Measurements from ENCODE around the gene ZNF219.

DNA sequence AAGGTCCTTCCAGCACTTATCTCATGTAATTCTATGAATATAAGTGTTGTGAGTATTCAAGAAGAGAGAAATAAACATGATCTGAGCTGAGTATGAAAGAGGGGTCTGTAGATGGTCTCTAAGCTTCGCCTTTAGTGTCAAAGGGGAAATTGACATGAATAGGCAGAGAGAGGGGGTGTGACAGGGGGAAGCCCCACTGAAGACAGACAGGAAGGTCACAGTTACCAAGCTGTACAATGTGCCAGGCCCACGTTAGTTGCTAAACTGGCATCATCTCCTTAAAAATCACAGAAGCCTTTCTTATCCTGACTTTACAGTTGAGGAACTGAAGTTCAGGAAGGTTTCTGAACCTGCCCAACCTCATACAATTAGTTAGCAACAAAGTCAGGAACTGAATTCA lies 20.8 kb downstream of the ZNF219 start:
- TF ChIP-seq, protein P1, sequence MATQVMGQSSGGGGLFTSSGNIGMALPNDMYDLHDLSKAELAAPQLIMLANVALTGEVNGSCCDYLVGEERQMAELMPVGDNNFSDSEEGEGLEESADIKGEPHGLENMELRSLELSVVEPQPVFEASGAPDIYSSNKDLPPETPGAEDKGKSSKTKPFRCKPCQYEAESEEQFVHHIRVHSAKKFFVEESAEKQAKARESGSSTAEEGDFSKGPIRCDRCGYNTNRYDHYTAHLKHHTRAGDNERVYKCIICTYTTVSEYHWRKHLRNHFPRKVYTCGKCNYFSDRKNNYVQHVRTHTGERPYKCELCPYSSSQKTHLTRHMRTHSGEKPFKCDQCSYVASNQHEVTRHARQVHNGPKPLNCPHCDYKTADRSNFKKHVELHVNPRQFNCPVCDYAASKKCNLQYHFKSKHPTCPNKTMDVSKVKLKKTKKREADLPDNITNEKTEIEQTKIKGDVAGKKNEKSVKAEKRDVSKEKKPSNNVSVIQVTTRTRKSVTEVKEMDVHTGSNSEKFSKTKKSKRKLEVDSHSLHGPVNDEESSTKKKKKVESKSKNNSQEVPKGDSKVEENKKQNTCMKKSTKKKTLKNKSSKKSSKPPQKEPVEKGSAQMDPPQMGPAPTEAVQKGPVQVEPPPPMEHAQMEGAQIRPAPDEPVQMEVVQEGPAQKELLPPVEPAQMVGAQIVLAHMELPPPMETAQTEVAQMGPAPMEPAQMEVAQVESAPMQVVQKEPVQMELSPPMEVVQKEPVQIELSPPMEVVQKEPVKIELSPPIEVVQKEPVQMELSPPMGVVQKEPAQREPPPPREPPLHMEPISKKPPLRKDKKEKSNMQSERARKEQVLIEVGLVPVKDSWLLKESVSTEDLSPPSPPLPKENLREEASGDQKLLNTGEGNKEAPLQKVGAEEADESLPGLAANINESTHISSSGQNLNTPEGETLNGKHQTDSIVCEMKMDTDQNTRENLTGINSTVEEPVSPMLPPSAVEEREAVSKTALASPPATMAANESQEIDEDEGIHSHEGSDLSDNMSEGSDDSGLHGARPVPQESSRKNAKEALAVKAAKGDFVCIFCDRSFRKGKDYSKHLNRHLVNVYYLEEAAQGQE (IDR thresholded peaks at IDR 0.05; ENCODE audit: low read depth), result no peak
- TF ChIP-seq RAD21 (IDR thresholded peaks at IDR 0.05; ENCODE audit: low read depth) (no peak), SP1 (IDR thresholded peaks at IDR 0.05; ENCODE audit: low read depth) (no peak), POLR2A (IDR thresholded peaks at IDR 0.05; ENCODE audit: borderline replicate concordance, extremely low read depth, insufficient read depth, insufficient read length) (no peak), POLR2AphosphoS5 (IDR thresholded peaks at IDR 0.05; ENCODE audit: low read depth, low read length) (no peak), EZH2 (IDR thresholded peaks at IDR 0.05) (no peak), ELF1 (IDR thresholded peaks at IDR 0.05; ENCODE audit: borderline replicate concordance, low read depth) (no peak), ZNF274 (IDR thresholded peaks at IDR 0.05; ENCODE audit: low read depth, low read length) (no peak), ATF3 (IDR thresholded peaks at IDR 0.05) (no peak), YY1 (IDR thresholded peaks at IDR 0.05; ENCODE audit: extremely low read depth, insufficient replicate concordance, low read depth, low read length) (no peak)
- TF ChIP-seq, protein P2, sequence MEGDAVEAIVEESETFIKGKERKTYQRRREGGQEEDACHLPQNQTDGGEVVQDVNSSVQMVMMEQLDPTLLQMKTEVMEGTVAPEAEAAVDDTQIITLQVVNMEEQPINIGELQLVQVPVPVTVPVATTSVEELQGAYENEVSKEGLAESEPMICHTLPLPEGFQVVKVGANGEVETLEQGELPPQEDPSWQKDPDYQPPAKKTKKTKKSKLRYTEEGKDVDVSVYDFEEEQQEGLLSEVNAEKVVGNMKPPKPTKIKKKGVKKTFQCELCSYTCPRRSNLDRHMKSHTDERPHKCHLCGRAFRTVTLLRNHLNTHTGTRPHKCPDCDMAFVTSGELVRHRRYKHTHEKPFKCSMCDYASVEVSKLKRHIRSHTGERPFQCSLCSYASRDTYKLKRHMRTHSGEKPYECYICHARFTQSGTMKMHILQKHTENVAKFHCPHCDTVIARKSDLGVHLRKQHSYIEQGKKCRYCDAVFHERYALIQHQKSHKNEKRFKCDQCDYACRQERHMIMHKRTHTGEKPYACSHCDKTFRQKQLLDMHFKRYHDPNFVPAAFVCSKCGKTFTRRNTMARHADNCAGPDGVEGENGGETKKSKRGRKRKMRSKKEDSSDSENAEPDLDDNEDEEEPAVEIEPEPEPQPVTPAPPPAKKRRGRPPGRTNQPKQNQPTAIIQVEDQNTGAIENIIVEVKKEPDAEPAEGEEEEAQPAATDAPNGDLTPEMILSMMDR (IDR thresholded peaks at IDR 0.05 in 2 of 3, conservative IDR thresholded peaks at IDR 0.05 in 1 of 3; ENCODE audit: borderline replicate concordance in 1 of 3, insufficient read depth in 1 of 3, low read depth in 2 of 3, low read length in 2 of 3), result no peak

All from HCT116 (cell line).